ENCODE results near the gene DNAH11. TPM values are rescaled to one million over a fixed set of nuclear protein-coding genes. Genes with fewer than 3 reads are reported as not detected.
A peak's percentile ranks its signal among the peaks of the same experiment; 100 is the strongest.
"Not testable (repeated sequence)": the region's sequence is repeated elsewhere in the genome, so short reads cannot be mapped to it uniquely, and the experiment has no call there.

DNAH11 gene
- total and polyA plus RNA-seq, 2 of the 13 experiments (the other 11 are each of a cell fraction or from before 2014, with no cell fraction given): not detected

DNA sequence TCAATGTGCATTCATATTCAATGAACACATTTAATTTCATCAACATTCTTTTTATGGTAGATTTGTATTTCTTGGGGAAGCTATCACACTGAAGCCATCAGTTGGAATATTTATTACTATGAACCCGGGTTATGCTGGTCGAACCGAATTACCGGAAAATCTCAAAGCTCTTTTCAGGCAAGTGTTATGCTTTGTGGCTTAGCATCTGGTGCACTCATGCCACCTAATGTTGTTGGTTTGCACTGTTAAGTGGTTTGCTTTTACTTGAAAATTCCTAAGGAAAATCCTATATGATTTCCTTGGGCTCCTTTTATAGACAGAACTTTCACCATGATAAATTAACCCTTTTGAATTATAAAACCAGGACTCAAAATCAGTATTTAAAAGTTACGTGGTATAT, 147.9 kb downstream of the DNAH11 start:
- in situ Hi-C loops (cut with HindIII; ENCODE audit: extremely low pct_ligation_motif_present, low pct_unique_long_range_greater_than_20kb): no loop called here
- no peak for ATAC-seq
- Histone ChIP-seq H3K9me3 (ENCODE audit: low read length) (no peaks in the 10 kb centered on the region), H3K27me3 (ENCODE audit: control insufficient read depth in 1 of 2, insufficient read depth in 2 of 2, low read length in 2 of 2) (no peaks in the 10 kb centered on the region), H2AFZ (ENCODE audit: low read length) (no peak overlapping the region), H3K4me2 (ENCODE audit: low read depth, low read length) (no peak overlapping the region), H3K79me2 (ENCODE audit: insufficient read depth, low read length) (no peaks in the 10 kb centered on the region), H3K27ac (ENCODE audit: extremely low read length, insufficient read depth, low read length) (no peak overlapping the region), H3K4me1 (ENCODE audit: insufficient read depth, low read length) (no peaks in the 10 kb centered on the region), H4K20me1 (ENCODE audit: insufficient read depth, low read length) (no peaks in the 10 kb centered on the region), H3K4me3 (replicated peaks in 1 of 3; ENCODE audit: insufficient read depth in 1 of 3, low read depth in 2 of 3, low read length in 3 of 3) (no peak overlapping the region), H3K9ac (ENCODE audit: insufficient read depth, low read depth, low read length) (no peak overlapping the region), H3K36me3 (replicated peaks in 1 of 2; ENCODE audit: control insufficient read depth in 1 of 2, insufficient read depth in 2 of 2, low read length in 2 of 2) (no peaks in the 10 kb centered on the region)
- ChIA-PET CTCF (ENCODE audit: low intra/inter-chr PET ratio, low total read pairs) (no interaction called here), POLR2A (no interaction called here)
- intact Hi-C loops (cut with micrococcal nuclease; ENCODE audit: unreplicated experiment): no loop called here
- TF ChIP-seq ZBTB7A (CRISPR knock-in tag; IDR thresholded peaks at IDR 0.05) (no peak), NONO (IDR thresholded peaks at IDR 0.05) (no peak), NONO (CRISPR knock-in tag; conservative IDR thresholded peaks at IDR 0.05) (no peak), ZNF709 (CRISPR knock-in tag; IDR thresholded peaks at IDR 0.05) (no peak), RARA (CRISPR knock-in tag; IDR thresholded peaks at IDR 0.05) (no peak)
- BruUV-seq (replicated peaks): no TSS peak
- 7% methylated on average over 5 of the region's 5 CpGs for WGBS (ENCODE audit: low lambda C conversion rate)
- no peak for DNase-seq (ENCODE audit: low spot score)
- FAIRE-seq: no peak

DNA sequence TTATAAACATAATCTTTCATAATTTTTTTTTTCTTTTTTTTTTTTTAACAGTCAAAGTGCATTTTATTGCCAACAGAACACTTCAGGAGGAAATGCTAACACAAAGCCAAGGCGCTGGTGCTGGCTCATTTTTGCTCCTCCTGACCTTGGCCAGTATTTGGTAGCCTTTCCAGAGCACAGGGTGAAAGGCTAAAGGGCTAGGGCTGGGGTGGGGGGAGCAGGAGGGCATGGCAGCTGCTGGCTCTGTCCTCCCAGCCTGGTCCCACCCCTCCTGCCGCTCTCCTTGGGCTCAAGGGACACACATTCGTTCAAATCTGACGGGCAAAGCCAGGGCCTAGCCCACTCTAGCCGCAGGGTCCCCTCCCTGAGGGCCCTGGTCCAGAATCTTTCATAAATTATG, 148.3 kb downstream of the DNAH11 start:
- H3K4me1 ChIP-seq (ENCODE audit: insufficient read depth, low read length); H3K36me3 ChIP-seq (replicated peaks in 1 of 2; ENCODE audit: control insufficient read depth in 1 of 2, insufficient read depth in 2 of 2, low read length in 2 of 2); DNase-seq (ENCODE audit: low spot score); BruUV-seq (replicated peaks); in situ Hi-C loops (cut with HindIII; ENCODE audit: extremely low pct_ligation_motif_present, low pct_unique_long_range_greater_than_20kb); H4K20me1 ChIP-seq (ENCODE audit: insufficient read depth, low read length); CTCF ChIA-PET (ENCODE audit: low intra/inter-chr PET ratio, low total read pairs); intact Hi-C loops (cut with micrococcal nuclease; ENCODE audit: unreplicated experiment); H3K27me3 ChIP-seq (ENCODE audit: control insufficient read depth in 1 of 2, insufficient read depth in 2 of 2, low read length in 2 of 2); H3K9ac ChIP-seq (ENCODE audit: insufficient read depth, low read depth, low read length); H3K4me3 ChIP-seq (replicated peaks in 1 of 3; ENCODE audit: insufficient read depth in 1 of 3, low read depth in 2 of 3, low read length in 3 of 3); H3K4me2 ChIP-seq (ENCODE audit: low read depth, low read length); POLR2A ChIA-PET; H3K79me2 ChIP-seq (ENCODE audit: insufficient read depth, low read length); H2AFZ ChIP-seq (ENCODE audit: low read length); H3K9me3 ChIP-seq (ENCODE audit: low read length); H3K27ac ChIP-seq (ENCODE audit: extremely low read length, insufficient read depth, low read length): not testable (repeated sequence)
- peak; percentile 58 for ATAC-seq
- peak; percentile 76 for FAIRE-seq
- WGBS (ENCODE audit: low lambda C conversion rate): 2% methylated on average over 4 of the region's 5 CpGs

DNA sequence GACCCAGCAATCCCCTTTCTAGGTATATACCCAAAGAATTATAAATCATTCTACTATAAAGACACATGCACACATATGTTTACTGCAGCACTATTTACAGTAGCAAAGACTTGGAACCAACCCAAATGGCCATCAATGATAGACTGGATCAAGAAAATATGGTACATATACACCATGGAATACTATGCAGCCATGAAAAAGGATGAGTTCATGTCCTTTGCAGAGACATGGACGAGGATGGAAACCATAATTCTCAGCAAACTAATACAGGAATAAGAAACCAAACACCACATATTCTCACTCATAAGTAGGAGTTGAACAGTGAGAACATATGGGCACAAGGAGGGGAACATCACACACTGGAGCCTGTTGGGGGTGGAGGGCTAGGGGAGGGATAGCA, 157.7 kb downstream of the DNAH11 start:
- FAIRE-seq; CTCF ChIA-PET (ENCODE audit: low intra/inter-chr PET ratio, low total read pairs); H3K4me3 ChIP-seq (replicated peaks in 1 of 3; ENCODE audit: insufficient read depth in 1 of 3, low read depth in 2 of 3, low read length in 3 of 3); H3K9me3 ChIP-seq (ENCODE audit: low read length); H4K20me1 ChIP-seq (ENCODE audit: insufficient read depth, low read length); in situ Hi-C loops (cut with HindIII; ENCODE audit: extremely low pct_ligation_motif_present, low pct_unique_long_range_greater_than_20kb); H3K79me2 ChIP-seq (ENCODE audit: insufficient read depth, low read length); H3K4me1 ChIP-seq (ENCODE audit: insufficient read depth, low read length); H3K27me3 ChIP-seq (ENCODE audit: control insufficient read depth in 1 of 2, insufficient read depth in 2 of 2, low read length in 2 of 2); intact Hi-C loops (cut with micrococcal nuclease; ENCODE audit: unreplicated experiment); DNase-seq (ENCODE audit: low spot score); ATAC-seq; H3K9ac ChIP-seq (ENCODE audit: insufficient read depth, low read depth, low read length); BruUV-seq (replicated peaks); H3K27ac ChIP-seq (ENCODE audit: extremely low read length, insufficient read depth, low read length); H2AFZ ChIP-seq (ENCODE audit: low read length); POLR2A ChIA-PET; H3K36me3 ChIP-seq (replicated peaks in 1 of 2; ENCODE audit: control insufficient read depth in 1 of 2, insufficient read depth in 2 of 2, low read length in 2 of 2); H3K4me2 ChIP-seq (ENCODE audit: low read depth, low read length): not testable (repeated sequence)
- 0% methylated on average over 1 of the region's 1 CpG for WGBS (ENCODE audit: low lambda C conversion rate)

All from HepG2 (cell line).